IMR-90 (cell line): ENCODE data around the gene RAB40C.

Experiments
- CTCF ChIP-seq: conservative IDR thresholded peaks from 2 replicates; pipeline ENCODE4 v1.5.1; 2012; ENCODE audit warnings: mild to moderate bottlenecking, low read depth, low read length, improper control_type of control experiment
- FOS ChIP-seq: fragments of 150-350 bp; IDR thresholded peaks from 2 replicates; pipeline ENCODE4 v1.6.1; 2016; ENCODE audit warnings: low read depth, low read length
- MXI1 ChIP-seq: IDR thresholded peaks from 2 replicates; pipeline ENCODE4 v1.6.1; 2012; ENCODE audit warnings: low read depth, mild to moderate bottlenecking, low read length, moderate library complexity, borderline replicate concordance
- POLR2A ChIP-seq: IDR thresholded peaks from 2 replicates; pipeline ENCODE4 v1.6.1; 2012; ENCODE audit warnings: mild to moderate bottlenecking, low read depth, low read length
- RAD21 ChIP-seq: IDR thresholded peaks from 2 replicates; pipeline ENCODE4 v1.6.1; 2012; ENCODE audit warnings: low read length, improper control_type of control experiment

- no peak for TF ChIP-seq CTCF
- TF ChIP-seq MXI1, result no peak
- no peak for TF ChIP-seq RAD21
- TF ChIP-seq FOS, result no peak
- no peak for TF ChIP-seq POLR2A
Observed at GRCh38 chr16:617855-618254, 28.0 kb downstream of the RAB40C start.
